GM21529 (cell line): Measurements from ENCODE around the gene GAS2L1.

ENCODE experiments used
- ATAC-seq: cut with Tn5 transposase; IDR thresholded peaks from one replicate; pipeline ENCODE4 v1.9.1; 2021; ENCODE audit not compliant: unreplicated experiment

Gene GAS2L1

DNA sequence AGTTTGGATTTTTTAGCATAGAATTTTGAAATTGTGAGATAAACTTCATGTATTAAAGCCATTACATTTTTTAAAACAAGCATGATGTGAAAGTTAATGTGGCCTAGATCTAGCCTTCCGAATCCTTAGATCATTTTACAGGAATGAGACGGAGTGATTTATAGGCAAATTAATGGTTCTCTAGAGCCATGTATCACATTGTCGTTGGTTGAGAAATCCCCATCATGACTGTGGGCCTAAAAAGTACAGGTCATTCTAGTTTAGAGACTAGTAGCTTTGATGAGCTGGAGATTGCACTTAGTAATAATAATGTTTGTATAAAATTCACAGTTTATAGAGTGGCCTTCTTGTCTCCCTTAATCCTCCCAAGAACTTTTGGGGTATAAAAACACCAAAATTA lies 31.3 kb upstream of the GAS2L1 start:
- ATAC-seq = no peak

DNA sequence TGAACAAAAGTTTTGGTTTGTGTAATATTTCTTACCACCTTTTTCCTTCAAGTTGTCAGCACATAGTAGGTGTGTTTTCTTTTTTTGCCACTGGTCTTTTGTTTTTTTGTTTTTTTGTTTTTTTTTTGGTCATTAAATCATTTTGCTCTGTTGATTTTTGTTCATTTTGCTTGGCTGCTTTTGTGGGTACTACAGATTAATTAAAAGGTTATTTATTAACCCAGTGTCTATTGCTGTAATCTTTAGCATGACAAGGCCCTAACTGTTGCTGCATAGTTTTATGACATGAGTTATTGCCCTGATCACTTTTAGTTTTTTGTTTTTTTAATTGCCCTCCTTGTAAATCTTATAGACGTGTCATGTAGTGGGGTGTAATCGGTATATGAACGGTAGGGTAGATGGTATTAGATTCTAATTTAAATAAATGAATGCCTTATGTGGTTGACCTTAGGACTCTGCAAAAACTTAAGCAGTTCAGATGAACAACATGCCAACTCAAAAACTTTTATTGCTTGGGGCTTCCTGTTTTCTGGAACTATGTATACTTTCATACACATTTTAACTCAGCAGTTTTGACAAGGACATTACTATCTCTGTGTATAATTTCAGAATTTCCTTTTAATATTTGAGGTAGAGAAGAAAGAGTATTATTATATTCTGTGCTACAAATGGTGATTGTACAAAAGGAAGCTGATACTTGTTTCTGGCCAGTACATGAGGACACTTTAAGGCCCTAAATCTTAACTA lies 30.5 kb upstream of the GAS2L1 start:
- ATAC-seq = no peak

- no peak for ATAC-seq
Observed at GRCh38 chr22:29277927-29278326, 28.5 kb upstream of the GAS2L1 start.

DNA sequence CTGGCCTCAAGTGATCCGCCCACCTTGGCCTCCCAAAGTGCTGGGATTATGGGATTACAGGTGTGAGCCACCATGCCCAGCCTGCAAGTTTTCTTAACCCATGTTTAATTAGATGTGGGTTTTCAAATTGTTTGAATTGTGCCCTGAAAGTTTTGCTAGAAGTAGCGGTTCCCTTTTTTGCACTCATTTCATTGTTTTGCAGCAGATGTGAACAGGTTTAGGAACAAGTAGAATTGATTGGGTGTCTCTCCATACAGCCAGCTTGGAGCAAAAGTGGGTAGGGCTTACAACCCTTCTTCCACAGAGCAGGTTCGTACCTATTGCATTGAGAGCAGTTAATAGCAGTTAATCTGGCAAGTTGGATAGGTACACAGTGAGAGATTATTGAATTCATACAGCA lies 22.3 kb upstream of the GAS2L1 start:
- ATAC-seq = no peak

GRCh38 chr22:29288837-29289236 lies 17.6 kb upstream of the GAS2L1 start:
- no peak for ATAC-seq

- ATAC-seq = no peak
Observed at GRCh38 chr22:29290061-29290460, 16.4 kb upstream of the GAS2L1 start.

DNA sequence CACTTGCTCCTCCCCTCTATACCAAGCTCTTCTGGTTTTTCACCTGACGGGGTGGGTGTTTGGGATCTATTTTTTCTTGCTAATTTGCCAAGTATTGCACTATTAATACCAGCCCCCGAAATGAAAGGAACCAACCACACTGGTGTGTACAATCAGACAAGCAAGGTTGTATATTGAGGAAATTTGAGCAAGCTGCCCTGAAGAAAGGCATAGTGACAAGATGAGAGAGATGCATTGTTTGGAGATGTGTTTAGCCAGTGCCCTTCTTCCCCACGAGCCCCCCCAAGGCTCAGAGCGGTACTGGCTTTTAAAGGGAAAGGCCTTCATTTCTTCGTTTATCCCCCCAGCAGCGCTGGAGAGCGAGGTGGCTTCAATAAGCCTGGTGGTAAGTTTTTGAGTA lies 15.2 kb upstream of the GAS2L1 start:
- ATAC-seq = no peak

- no peak for ATAC-seq
Observed at GRCh38 chr22:29292379-29292778, 14.1 kb upstream of the GAS2L1 start.

DNA sequence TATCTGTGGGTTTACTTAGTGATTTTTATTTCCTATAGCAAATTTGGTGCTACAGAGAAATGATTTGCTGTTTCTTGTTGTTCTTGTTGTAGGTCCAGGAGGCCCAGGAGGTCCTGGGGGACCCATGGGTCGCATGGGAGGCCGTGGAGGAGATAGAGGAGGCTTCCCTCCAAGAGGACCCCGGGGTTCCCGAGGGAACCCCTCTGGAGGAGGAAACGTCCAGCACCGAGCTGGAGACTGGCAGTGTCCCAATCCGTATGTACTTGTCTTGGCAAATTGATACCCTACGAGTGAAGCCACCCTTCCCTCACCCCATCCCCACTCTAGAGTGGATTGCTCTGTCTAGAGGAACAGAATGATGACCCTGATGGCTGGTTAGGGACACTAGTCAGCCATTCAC lies 7.8 kb upstream of the GAS2L1 start:
- ATAC-seq = no peak

DNA sequence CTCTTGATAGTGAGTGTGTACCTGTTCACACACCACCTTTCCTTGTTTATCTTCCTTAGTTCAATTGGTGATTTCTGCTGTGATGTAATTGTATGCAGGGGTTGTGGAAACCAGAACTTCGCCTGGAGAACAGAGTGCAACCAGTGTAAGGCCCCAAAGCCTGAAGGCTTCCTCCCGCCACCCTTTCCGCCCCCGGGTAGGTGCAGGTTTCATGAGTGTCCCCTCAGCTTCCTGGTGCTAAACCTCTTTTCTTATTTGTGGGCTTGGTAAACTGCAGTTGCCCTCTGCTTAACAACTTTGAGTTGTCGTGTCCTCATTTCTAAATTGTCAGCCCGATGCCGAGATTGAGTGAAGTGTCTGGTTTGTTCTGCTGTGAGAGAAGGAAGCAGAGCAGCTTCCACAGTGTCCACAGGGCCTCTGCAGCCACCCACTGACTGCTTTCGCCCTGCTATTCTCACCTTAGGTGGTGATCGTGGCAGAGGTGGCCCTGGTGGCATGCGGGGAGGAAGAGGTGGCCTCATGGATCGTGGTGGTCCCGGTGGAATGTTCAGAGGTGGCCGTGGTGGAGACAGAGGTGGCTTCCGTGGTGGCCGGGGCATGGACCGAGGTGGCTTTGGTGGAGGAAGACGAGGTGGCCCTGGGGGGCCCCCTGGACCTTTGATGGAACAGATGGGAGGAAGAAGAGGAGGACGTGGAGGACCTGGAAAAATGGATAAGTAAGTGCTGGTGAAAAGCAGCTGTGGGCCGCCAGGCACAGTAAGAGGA lies 7.1 kb upstream of the GAS2L1 start:
- ATAC-seq = no peak

DNA sequence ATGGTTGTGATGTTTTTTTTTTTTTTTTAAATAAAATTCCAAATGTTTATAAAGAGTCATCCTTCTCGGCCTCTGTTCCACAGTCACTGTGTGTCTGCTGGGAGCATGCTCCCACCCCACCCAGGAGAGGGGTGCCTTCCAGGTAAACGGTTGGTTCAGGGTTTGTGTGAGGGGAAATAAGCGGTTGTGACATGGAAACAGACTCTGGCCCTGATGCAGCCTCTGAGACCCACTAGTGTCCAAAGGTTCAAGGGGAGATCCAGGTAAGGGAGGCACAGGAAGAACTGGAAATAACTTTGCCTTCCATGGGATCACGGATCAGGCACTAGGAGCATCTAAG lies 6.0 kb upstream of the GAS2L1 start:
- ATAC-seq = no peak

DNA sequence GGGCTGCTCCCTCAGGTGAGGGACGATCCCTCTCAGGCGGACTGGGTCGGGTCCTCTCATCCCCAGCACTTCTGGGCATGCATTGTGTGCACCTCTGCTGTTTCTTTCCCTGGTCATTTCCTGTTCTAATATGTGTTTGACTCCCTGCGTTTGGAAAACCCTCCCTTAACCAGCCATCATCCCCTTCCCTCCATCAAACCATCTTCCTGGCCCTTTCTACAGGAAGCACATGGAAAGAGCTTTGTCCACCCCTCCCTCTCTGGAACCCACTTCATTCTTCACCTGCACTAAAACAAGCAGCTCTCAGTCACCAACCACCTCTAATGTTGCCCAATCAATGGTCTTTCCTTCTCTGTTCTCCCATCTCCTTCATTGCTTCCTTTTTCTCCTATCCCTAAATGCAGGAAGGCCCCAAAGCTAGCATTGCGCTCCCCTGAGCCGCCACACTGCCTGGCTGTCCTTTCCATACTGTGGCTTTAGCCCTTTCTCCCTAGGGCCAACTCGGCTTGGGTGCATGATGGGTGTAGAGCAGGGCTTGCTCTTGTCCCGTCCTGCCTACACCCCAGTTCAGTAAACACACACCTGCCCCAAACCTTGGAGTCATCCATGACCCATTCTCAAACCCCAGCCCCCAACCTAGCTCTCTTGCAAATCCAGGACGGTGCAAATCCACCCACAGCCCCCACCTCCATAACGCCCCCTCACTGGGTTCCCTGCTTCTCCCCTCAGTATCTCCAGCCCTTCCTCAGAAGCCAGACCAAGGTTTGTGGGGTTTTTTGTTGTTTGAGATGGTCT lies 5.4 kb upstream of the GAS2L1 start:
- no peak for ATAC-seq

- ATAC-seq = no peak
Observed at GRCh38 chr22:29301716-29302401, 4.6 kb upstream of the GAS2L1 start.

DNA sequence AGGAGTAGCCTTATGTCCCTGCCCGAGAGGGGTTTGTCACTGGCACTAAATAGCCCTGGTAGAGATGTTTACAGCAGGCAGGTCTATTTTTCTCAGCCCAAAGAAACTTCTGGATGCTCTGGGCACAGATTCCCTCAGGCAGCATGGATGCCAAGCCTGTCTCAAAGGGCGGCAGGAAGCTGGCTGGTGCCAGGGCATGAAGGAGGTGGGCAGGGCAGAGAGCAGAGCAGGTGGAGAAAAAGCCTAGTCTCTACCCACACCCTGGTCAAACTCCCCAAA lies 4.1 kb upstream of the GAS2L1 start:
- no peak for ATAC-seq

DNA sequence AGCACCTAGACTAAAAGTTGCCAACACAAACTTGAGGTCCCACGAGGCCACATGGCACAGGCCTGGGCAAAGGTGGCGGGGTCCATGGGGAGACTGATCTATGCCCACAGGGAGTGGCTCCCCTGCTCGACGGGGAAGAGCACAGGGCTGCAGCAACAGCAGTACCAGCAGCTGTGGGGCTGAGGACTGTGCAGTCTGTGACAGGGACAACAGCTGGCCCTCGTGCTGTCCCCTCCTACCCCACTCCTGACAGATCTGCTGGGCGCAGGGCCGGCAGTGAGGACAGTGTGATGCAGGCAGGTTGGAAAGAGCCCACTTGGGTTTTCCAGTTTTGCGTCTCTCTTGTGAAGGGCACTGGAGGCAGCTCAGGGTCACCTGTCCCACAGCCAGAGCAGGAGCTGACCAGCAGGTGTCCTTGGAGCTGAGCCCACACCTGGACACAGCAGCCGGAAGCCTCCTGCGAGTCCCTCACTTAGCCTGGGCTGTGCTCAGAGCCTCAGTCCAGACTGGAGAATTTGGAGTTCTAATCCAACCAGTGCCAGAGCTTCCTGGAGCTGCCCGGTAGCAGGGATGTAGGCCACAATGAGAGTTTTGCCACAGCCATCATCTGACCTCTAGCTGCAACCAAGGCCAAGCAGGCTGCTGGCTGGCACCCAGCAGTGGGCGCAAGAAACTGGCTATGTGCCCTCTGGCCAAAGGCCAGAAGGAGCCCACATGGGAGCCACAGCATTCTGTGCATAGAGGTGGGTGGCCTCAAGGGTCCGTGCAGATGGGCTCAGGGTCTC lies 3.6 kb upstream of the GAS2L1 start:
- no peak for ATAC-seq

GRCh38 chr22:29305836-29306174 lies 645 bp upstream of the GAS2L1 start:
- ATAC-seq = no peak

DNA sequence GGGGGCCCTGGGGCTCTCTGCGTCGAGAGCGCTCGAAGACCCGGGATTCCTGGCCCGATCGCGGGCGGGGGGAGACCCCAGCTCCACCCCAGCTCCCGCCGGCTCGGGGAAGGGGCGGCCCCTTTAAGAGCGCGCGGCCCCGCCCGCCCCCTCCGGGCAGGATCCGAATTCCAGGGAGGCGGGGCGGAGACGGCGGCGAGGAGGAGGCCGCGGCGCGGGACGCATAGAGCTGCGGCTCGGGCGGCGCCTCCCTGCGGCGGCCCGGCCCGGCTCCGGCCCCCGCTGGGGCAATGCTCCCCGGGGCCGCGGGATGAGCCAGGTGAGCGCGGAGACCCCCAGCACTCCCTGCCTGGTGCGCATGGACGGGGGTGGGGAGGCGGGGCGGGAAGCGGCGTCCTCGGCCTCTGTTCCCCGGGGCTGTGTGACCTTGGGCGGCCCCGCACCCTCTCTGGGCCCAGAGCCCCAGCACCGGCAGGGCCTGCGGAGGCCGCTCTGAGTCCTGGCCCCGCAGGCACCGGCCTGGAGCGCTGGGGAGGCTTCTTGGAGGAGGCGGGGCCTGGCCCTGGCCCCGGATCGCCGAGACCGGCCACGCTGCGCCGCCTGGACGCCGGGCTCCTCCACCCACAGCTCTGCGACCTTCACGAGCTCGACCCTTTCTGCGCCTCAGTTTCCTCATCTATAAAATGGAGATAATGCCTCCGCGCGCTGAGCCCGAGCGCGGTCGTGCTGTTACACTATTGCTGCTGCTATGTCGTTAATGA lies 565 bp downstream of the GAS2L1 start:
- ATAC-seq = no peak

- ATAC-seq = no peak
Observed at GRCh38 chr22:29307596-29308147, 1.2 kb downstream of the GAS2L1 start.

GRCh38 chr22:29308148-29308790 lies 1.8 kb downstream of the GAS2L1 start:
- ATAC-seq = no peak
